HPDE6-E6E7 (cell line): ENCODE measurements around the gene ERFE.
"Not testable (repeated sequence)": the region's sequence is repeated elsewhere in the genome, so short reads cannot be mapped to it uniquely, and the experiment has no call there.

ENCODE experiments used
- DNase-seq: peaks from one replicate; pipeline ENCODE4 v3.0.0; 2011; ENCODE audit warnings: missing footprints; ENCODE audit errors: extremely low spot score

Gene ERFE

GRCh38 chr2:238168196-238169047, 9.7 kb downstream of the ERFE start:
- no peak for DNase-seq

GRCh38 chr2:238169048-238169707, 10.4 kb downstream of the ERFE start:
- peak; percentile 16 for DNase-seq

- DNase-seq: peak; percentile 91
Observed at GRCh38 chr2:238169708-238170251, 11.0 kb downstream of the ERFE start.

GRCh38 chr2:238170386-238171071, 11.8 kb downstream of the ERFE start:
- no peak for DNase-seq

GRCh38 chr2:238171072-238171431, 12.3 kb downstream of the ERFE start:
- DNase-seq: not testable (repeated sequence)

- no peak for DNase-seq
Observed at GRCh38 chr2:238171575-238172187, 12.9 kb downstream of the ERFE start.

- no peak for DNase-seq
Observed at GRCh38 chr2:238172439-238172838, 13.7 kb downstream of the ERFE start.

GRCh38 chr2:238173692-238174091, 14.9 kb downstream of the ERFE start:
- no peak for DNase-seq

GRCh38 chr2:238174291-238174690, 15.5 kb downstream of the ERFE start:
- DNase-seq: no peak

GRCh38 chr2:238174701-238175100, 15.9 kb downstream of the ERFE start:
- no peak for DNase-seq

GRCh38 chr2:238176613-238177012, 17.8 kb downstream of the ERFE start:
- no peak for DNase-seq

GRCh38 chr2:238180554-238180953, 21.8 kb downstream of the ERFE start:
- no peak for DNase-seq

- DNase-seq: no peak
Observed at GRCh38 chr2:238182362-238182761, 23.6 kb downstream of the ERFE start.

- no peak for DNase-seq
Observed at GRCh38 chr2:238183821-238184220, 25.1 kb downstream of the ERFE start.

- DNase-seq: no peak
Observed at GRCh38 chr2:238187618-238188548, 29.1 kb downstream of the ERFE start.

GRCh38 chr2:238190445-238190844, 31.7 kb downstream of the ERFE start:
- no peak for DNase-seq

GRCh38 chr2:238202326-238203093, 43.7 kb downstream of the ERFE start:
- DNase-seq: peak; percentile 19

GRCh38 chr2:238203094-238203972, 44.6 kb downstream of the ERFE start, which contains the start of gene ILKAP:
Gene ILKAP, minus strand, starts transcription at chr2:238203695. Its CDS starts 142 bp downstream, at chr2:238203553.
- DNase-seq: peak; percentile 98
